GM04503 (cell line): ENCODE measurements around the gene TMEM141.
"Not testable (repeated sequence)": the region's sequence is repeated elsewhere in the genome, so short reads cannot be mapped to it uniquely, and the experiment has no call there.

ENCODE experiments used
- DNase-seq: peaks from one replicate; pipeline ENCODE4 v3.0.0-alpha.2; 2012; ENCODE audit warnings: low read depth

Gene TMEM141

DNA sequence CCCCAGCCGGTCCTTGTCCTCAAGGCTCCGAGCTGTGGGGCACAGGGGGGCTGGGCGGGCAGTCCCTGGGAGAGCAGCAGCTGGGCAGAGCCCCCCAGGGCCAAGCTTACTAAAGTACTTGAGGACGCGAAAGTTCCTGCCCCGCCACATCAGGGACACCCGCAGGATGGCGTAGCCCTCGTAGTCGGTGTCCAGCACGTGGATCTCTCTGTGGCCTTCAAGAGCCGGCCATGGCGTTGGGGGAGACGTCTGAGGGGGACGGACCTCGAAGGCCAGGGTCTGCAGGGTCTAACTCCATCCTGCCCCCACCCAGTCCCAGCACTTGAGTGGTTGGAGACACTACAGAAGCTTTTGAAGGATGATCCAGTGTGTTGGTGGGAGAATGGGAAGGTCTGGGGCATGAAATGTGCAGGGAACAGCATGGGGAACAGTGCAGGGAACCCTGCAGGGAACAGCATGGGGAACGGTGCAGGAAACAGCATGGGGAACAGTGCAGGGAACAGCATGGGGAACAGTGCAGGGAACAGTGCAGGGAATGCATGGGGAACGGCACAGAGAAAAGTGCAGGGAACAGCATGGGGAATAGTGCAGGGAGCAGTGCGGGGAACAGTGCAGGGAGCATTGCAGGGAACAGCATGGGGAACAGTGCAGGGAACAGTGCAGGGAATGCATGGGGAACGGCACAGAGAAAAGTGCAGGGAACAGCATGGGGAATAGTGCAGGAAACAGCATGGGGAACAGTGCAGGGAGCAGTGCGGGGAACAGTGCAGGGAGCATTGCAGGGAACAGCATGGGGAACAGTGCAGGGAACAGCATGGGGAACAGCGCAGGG lies 35.6 kb upstream of the TMEM141 start:
- DNase-seq = not testable (repeated sequence)

DNA sequence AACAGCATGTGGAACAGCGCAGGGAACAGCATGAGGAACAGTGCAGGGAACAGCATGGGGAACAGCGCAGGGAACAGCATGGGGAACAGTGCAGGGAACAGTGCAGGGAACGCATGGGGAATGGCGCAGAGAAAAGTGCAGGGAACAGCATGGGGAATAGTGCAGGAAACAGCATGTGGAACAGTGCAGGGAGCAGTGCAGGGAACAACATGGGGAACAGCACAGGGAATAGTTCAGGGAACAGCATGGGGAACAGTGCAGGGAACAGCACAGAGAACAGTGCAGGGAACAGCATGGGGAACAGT lies 35.1 kb upstream of the TMEM141 start:
- no peak for DNase-seq

GRCh38 chr9:136756836-136757235 lies 34.3 kb upstream of the TMEM141 start:
- no peak for DNase-seq

DNA sequence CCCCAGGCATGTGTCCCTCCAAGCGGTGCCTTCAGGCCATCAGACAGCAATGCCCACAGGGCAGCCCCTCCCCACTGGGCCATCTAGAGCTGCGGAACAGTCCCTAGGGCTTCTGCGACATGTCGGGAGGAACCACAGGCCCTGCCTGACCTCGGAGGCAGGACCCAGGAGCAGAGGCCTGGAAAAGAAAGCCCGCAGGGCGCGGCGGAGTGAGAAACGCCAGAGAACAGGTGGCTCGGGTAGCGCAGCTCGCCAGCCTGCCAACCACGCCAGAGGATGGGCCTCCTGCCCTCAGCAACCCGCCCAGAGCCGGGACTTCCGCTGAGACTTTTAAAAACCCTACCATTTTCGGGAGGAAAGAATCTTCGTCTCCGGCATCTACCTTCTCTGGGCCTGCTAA lies 33.8 kb upstream of the TMEM141 start:
- DNase-seq = no peak

DNA sequence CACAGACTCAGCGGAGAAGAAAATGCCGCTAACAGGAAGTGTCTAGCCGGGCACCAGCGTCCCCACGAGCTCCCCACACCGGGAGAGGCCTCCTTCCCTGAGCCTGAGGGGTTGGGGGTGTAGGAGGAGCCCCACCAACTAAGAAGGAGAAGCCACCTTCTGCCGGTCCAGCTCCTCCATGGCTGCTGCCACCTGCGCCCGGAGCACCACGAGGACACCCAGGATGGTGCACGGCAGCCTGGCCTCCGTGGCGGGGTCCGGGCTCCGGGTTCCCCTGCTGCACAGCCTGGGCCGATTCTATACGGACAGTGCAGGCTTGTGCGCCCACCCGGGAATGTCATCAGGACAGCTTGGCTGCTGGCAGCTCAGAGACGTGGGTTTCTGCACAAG lies 33.4 kb upstream of the TMEM141 start:
- no peak for DNase-seq

- no peak for DNase-seq
These were observed 32.1 kb upstream of the TMEM141 start for GRCh38 chr9:136759001-136759400.

- no peak for DNase-seq
These were observed 31.5 kb upstream of the TMEM141 start for GRCh38 chr9:136759436-136760325.

DNA sequence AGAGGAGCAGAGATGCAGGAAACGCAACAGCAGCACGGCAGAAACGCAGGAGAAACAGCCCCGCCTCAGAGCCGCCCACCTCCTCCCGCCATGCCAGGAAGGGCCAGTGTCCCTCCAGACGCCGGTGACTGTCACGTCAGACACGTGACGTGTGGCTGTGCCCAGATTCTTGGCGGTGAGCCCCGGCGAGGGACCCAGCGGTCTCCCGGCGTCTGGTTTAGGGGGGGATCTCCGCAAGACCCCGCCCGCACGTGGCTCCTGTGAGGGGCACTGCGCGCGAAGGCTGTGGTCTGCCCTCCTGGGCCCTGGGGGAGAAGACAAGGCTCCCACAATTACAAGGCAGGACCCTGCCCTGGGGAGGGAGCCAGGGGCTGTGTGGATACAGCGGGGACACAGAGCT lies 30.7 kb upstream of the TMEM141 start:
- DNase-seq = no peak

- DNase-seq = peak; percentile 12
These were observed 30.2 kb upstream of the TMEM141 start for GRCh38 chr9:136760834-136761544.

GRCh38 chr9:136761545-136761981 lies 29.6 kb upstream of the TMEM141 start:
- DNase-seq = no peak

DNA sequence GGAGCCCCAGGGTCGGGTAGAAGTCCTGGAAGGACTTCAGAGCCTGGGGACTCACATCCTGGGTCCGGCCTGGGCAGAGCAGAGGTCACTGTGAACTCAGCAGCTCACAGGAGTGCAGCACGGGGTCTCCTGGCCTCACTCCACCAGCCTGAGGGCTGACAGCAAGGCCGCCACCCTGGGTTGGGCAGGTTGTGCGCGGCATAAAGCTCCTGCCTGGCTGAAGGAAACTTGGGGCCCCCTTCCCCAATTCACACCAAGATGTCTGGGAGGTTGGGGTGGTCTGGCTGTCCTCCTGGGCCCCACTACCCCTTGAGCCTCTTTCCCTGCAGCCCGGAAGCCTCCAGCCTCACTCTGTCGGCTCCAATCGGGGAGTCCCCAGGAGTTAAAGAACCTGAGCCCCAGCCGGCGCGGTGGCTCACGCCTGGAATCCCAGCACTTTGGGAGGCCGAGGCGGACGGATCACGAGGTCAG lies 28.9 kb upstream of the TMEM141 start:
- DNase-seq = no peak

DNA sequence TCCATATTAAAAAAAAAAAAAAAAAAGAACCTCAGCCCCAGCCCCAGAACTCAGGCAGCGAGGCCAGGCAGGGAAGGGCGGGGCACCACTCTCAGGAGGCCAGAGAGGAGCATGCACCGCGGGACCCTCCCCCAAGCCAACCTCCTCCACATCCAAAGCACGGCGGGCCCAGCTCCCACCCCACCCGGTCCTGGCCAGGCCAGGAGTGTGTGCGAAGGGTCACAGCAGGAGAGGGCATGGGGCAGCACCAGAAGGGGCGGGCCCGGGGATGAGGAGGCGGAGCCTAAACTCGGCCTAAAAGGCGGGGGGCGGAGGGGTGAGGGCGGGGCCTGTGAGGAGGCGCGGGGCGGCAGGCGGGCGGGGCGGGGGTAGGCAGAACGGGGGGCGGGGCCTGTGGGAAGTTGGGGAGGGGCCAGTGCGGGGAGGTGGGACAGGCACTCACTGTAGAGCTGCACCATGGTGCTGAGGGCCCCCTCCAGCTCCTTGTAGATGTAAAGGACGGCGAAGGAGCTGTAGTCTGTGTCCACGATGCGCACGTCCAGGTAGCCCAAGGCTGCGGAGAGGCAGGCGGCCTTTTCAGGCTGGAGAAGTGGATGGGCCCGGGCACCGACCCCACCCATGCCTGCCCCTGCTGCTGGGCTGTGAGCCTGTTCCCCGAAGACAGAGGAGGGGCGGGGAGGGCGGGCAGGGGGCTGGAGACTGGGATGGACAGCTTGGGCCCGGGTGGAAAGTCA lies 28.1 kb upstream of the TMEM141 start:
- no peak for DNase-seq

- no peak for DNase-seq
These were observed 27.5 kb upstream of the TMEM141 start for GRCh38 chr9:136763649-136764035.

GRCh38 chr9:136764301-136764891 lies 26.7 kb upstream of the TMEM141 start, which contains the start of gene LCN15:
Gene LCN15 (minus strand): TSS chr9:136764518. CDS start chr9:136764488, 30 bp downstream.
- DNase-seq = no peak

- DNase-seq = no peak
These were observed 26.1 kb upstream of the TMEM141 start for GRCh38 chr9:136765041-136765440.

DNA sequence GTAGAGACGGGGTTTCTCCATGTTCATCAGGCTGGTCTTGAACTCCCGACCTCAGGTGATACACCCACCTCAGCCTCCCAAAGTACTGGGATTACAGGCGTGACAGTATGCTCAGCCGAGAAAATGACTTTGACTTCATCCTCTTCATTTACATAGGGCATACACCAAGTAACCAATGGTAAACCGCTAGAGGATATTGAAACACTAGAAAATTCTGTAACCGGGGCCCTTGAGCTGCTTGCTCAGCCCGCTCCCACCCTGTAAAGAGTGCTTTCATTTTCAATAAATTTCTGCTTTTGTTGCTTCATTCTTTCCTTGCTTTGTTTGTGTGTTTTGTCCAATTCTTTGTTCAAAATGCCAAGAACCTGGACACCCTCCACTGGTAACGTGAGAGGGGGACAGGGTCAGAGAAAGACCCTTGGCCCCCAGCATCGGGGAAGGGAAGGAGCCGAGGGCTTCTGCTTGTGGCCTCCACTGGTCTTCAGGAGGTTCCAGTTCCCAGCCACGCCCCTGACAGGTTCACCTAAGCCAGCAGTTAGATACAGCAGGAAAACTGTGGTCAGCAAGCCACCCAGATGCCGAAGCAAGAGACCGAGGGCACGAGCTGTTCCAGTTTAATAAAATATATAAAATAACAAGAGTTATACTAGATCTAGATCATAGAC lies 25.3 kb upstream of the TMEM141 start:
- DNase-seq = not testable (repeated sequence)

DNA sequence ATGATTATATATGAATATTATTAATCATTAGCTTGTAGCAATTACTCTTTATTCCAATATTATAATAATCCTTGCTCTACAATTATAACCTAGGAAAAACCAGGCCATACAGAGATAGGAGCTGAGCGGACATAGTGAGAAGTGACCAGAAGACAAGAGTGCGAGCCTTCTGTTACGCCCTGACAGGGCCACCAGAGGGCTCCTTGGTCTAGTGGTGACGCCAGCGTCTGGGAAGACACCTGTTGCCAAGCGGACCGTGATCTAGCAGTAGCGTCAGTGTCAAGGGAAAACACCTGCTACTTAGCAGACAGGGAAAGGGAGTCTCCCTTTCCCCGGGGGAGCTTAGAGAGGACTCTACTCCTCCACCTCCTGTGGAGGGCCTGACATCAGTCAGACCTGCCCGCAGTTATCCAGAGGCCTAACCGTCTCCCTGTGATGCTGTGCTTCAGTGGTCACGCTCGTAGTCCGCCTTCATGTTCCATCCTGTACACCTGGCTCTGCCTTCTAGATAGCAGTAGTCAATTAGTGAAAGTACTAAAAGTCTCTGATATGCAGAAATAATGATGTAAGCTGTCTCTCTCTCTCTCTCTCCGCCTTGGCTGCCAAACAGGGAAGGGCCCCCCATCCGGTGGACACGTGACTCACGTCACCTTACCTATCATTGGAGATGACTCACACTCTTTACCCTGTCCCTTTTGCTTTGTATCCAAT lies 24.6 kb upstream of the TMEM141 start:
- DNase-seq = not testable (repeated sequence)

DNA sequence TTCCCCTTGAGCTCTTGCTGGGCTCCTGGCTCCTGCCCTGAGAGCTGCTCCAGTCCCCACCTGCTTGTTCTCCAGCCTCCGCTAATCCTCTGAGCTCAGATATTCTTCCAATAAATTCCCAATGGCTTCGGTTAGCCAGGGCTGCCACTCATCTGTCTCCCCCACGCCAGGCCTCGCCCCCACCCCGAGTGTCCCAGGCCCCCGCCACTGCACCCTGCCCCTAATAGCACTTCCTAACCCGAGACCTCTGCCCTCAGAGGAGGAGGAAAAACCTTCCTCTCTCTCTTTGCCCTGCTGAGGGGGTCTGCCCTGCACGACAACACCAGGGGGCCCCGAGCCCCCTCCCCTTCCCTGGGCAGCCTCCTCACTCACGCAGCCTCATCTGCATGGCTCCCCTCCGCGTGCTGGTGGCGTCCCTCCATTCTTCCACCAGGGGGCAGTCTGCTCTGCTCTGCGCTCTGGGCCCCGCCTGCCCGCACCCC lies 21.4 kb upstream of the TMEM141 start:
- no peak for DNase-seq

DNA sequence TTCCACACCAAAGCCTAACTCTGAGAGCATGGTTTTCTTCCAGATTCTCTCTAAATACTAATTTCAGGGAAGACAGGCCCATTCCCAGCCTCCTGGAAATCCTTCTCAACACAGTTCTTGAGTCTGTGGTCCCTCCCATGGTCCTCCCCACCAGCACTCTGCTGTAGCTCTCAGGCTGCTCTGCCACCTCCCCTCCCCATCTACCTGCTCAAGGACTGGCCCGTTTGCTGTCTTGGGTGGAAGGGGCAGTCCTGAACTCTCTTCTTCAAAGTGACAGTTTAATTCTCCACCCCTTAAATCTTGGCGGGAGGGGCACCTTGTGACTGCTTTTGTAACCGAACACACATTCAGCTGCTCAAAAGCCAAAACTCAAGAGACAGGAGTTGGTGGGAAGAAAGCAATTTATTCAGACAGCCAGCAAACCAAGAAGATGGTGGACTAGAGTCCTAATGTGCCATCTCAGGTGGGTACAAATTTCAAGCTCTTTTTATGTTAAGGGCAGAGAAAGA lies 19.2 kb upstream of the TMEM141 start:
- DNase-seq = no peak
